Activated CD4-positive, alpha-beta memory T cell treated with anti-CD3 and anti-CD28 coated beads for 36 hours (primary cell): ENCODE results near the gene HOXA4. TPM values are rescaled to one million over a fixed set of nuclear protein-coding genes. Genes with fewer than 3 reads are reported as not detected.

ENCODE experiments used
- CTCF ChIA-PET: fragments of 350-600 bp; sonication (Branson Sonifier 250); formaldehyde crosslinking; loops from one replicate; lab custom pipeline; 2021; ENCODE audit warnings: antibody characterized with exemption, inconsistent platforms; lab: Charles Lee
- POLR2A ChIA-PET: fragments of 350-600 bp; sonication (Branson Sonifier 250); formaldehyde crosslinking; loops from one replicate; lab custom pipeline; 2021; ENCODE audit warnings: antibody characterized with exemption; lab: Charles Lee
- DNase-seq: peaks from one replicate; pipeline ENCODE4 v3.0.0-alpha.2; 2020
- H3K27ac Mint-ChIP-seq: one replicate; pipeline ENCODE4 v1.8.0; 2021; ENCODE audit warnings: mixed read lengths
- H3K27me3 Mint-ChIP-seq: one replicate; pipeline ENCODE4 v1.8.0; 2021; ENCODE audit warnings: mixed read lengths
- H3K36me3 Mint-ChIP-seq: one replicate; pipeline ENCODE4 v1.8.0; 2021; ENCODE audit warnings: mixed read lengths
- H3K4me1 Mint-ChIP-seq: one replicate; pipeline ENCODE4 v1.8.0; 2021; ENCODE audit warnings: low read depth, mixed read lengths
- H3K4me3 Mint-ChIP-seq: one replicate; pipeline ENCODE4 v1.8.0; 2021; ENCODE audit warnings: mild to moderate bottlenecking, mixed read lengths
- H3K9me3 Mint-ChIP-seq: one replicate; pipeline ENCODE4 v1.8.0; 2021; ENCODE audit warnings: mixed read lengths
- intact Hi-C: fragments of 100-400 bp; cut with micrococcal nuclease; formaldehyde crosslinking; loops from one replicate; pipeline ENCODE4 v1.15.1; 2023
- total RNA-seq, 2 experiments: library from RNA; stranded (reverse); gene quantifications; one replicate each; pipeline ENCODE4 v1.2.3, GENCODE V29; 2021

The HOXA4 gene
- total RNA-seq, 2 experiments from 2014 or later = not detected

DNA sequence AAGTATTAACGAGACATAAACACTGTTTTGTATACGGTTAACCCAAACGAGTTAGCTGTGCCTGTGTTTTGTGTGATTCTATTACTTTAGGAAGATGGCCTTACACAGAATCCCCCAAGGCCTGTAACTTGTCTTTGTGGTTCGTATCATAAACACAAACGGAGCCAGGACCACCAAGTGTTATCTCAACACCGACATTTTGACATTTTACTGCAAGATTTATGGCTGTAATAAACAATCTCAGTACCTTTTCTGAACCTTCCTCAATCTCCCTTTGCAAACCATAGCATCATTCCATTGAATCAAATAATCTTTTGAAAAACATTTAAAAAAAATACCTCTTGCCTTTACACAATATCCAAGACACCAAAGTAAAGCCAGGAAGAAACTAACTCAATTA lies 2.4 kb upstream of the HOXA4 start:
- intact Hi-C loops = no loop called here
- Mint-ChIP-seq H3K27ac (no peak overlapping the region), H3K4me1 (peaks cover 17% of the 10 kb centered on the region), H3K36me3 (no peaks in the 10 kb centered on the region), H3K27me3 (peaks cover 55% of the 10 kb centered on the region), H3K4me3 (no peak overlapping the region), H3K9me3 (no peaks in the 10 kb centered on the region)
- DNase-seq = no peak
- CTCF ChIA-PET = no interaction called here
- POLR2A ChIA-PET = no interaction called here

DNA sequence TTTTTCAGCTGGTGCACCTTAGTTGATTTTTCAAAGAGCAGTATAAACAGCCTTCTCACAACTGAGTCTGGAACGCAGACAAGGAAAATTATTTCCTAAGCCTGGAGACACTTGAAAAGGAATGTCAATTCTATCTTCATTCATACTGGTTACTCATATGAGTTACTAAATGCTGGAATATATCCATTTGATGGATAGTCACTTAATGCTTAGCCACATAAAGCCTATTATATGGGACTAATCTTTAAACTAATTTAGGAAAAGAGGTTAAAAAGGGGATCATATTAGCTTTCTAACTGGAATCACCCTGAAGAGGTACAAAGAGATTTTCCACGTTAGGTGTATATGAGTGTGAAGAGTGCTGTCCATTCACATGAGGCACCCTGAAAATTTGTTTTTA lies 1.7 kb upstream of the HOXA4 start:
- Mint-ChIP-seq H3K36me3 (no peaks in the 10 kb centered on the region), H3K27me3 (peaks cover 56% of the 10 kb centered on the region), H3K9me3 (no peaks in the 10 kb centered on the region), H3K4me3 (no peak overlapping the region), H3K4me1 (peaks cover 17% of the 10 kb centered on the region), H3K27ac (no peak overlapping the region)
- POLR2A ChIA-PET = no interaction called here
- no peak for DNase-seq
- intact Hi-C loops = no loop called here
- CTCF ChIA-PET = no interaction called here

DNA sequence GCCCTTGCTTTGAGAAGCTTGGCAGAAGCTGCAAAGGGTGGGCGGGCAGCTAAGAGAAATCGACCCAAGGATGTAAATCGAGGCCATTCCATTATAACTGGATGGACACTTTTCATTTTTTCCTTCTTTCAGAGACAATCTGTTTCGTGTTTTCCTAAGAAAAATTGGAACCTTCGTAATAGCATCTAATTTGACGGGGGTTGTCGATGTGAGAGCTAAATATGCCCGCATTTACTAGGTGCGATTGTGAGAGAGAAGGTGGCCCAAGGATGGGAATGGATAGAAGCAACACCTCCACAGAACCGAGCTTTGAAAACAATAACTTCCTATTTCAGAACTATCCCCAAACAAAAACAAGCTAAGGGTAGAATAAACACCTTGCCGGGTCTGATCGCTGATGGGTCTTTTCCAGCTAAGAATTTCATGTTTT lies 848 bp upstream of the HOXA4 start:
- Mint-ChIP-seq H3K27ac (no peak overlapping the region), H3K4me1 (peaks cover 17% of the 10 kb centered on the region), H3K9me3 (no peaks in the 10 kb centered on the region), H3K27me3 (peaks cover 58% of the 10 kb centered on the region), H3K4me3 (no peak overlapping the region), H3K36me3 (no peaks in the 10 kb centered on the region)
- DNase-seq = no peak
- intact Hi-C loops = no loop called here
- ChIA-PET CTCF (interaction anchor here (1.5 kb wide), 1 partner anchor 30 kb away, joined by 5 read pairs; no protein-coding TSS in a partner anchor), POLR2A (no interaction called here)

DNA sequence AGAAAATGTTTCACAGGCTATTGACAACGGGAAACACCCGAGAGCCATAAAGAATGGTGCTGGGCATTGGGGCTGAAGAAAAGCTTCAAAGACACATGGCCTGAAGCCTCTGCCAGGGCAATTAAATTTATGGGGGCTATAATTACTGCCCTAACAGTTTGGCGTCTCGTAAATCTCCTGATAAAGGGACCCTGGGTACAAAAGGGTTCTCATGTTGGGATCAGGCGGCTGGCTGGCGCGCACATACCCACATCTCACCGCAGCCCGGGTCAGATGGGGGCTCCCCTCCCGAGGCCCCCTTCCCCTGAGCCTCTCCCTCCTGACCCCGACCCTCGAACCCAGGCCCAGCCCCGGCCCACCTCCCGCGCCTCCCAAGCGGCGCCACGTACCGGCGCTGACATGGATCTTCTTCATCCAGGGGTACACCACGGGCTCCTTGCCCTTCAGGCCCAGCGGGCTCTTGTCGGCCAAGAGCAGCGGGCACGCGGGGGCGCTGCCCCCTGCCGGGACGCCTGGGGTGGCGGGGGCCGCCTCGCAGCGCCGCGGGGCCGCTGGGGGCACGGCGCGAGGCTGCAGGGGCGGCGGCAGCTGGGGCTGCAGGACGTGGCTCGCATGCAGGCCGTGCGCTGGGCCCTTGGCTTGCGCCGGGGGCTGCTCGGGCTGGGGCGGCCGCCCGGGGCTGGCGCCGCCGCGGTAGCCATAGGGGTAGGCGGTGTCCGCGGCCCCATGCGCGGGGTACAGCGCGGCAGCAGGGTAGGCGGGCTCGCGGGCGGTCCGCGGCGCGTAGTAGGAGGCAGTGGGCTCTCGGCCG lies 623 bp downstream of the HOXA4 start:
- Mint-ChIP-seq H3K36me3 (no peaks in the 10 kb centered on the region), H3K27me3 (peaks cover 54% of the 10 kb centered on the region), H3K4me3 (no peak overlapping the region), H3K27ac (no peak overlapping the region), H3K9me3 (no peaks in the 10 kb centered on the region), H3K4me1 (peaks cover 12% of the 10 kb centered on the region)
- intact Hi-C loops = no loop called here
- ChIA-PET POLR2A (no interaction called here), CTCF (no interaction called here)
- DNase-seq = no peak

DNA sequence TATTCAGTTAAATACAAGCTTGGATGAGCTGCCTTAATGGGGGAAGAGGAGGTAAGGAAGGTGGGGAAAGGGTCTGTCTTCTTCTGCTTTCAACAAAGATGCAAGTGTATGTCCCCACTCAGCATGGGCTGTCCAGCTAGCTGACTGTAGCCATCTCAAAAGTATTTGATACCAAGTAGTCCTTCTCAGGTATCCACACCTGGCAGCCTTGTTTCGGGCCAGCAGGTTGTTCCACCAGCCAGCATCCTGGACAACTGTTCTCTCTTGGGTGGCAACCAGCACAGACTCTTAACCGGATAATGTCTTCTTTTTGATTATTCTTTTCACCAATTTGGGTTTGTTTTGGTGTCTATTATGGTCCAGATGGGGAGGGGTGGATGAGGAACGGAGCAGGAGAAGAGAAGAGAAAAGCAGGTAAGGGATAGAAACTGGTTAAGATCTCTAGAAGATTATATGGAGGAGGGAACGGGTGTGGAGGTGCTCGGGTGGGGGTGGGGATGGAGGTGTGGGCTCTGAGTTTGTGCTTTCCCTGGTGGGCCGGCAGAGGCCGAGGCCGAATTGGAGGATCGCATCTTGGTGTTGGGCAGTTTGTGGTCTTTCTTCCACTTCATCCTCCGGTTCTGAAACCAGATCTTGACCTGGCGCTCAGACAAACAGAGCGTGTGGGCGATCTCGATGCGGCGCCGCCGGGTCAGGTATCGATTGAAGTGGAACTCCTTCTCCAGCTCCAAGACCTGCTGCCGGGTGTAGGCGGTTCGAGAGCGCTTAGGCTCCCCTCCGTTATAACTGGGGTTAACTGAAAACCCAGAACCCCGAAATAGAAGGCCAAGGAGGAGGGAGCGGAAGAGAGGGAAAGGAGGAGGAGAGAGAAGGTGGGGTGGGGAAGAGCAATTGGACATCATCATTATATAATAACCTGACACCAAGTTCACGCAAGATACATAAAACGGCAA lies 1.5 kb downstream of the HOXA4 start:
- CTCF ChIA-PET = no interaction called here
- Mint-ChIP-seq H3K27me3 (peaks cover 55% of the 10 kb centered on the region), H3K9me3 (no peaks in the 10 kb centered on the region), H3K27ac (no peak overlapping the region), H3K4me3 (no peak overlapping the region), H3K4me1 (peaks cover 4% of the 10 kb centered on the region), H3K36me3 (no peaks in the 10 kb centered on the region)
- DNase-seq = no peak
- POLR2A ChIA-PET = no interaction called here
- intact Hi-C loops = no loop called here

DNA sequence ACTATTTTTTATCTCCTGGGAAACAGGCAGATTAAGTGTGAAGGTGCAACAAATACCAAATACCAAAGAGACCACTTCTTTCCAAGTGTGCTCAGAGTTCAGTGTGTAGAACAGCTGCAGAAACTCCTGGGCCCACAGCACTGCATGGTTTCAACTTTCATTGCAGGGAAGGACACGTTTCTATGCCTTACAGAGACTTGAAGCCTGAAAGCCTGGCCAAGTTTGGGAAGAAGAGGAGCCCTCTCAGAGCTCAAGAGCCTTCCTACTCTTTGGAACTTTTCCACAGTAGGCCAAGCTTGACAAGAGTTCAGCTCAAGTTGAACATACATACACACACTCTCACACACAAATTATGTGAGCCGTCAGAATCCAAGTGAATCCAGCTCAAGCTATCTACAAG lies 2.5 kb downstream of the HOXA4 start:
- ChIA-PET CTCF (no interaction called here), POLR2A (no interaction called here)
- no peak overlapping the region for H3K4me3 Mint-ChIP-seq
- H3K36me3 Mint-ChIP-seq = no peaks in the 10 kb centered on the region
- DNase-seq = no peak
- H3K9me3 Mint-ChIP-seq = no peaks in the 10 kb centered on the region
- H3K27me3 Mint-ChIP-seq = peaks cover 51% of the 10 kb centered on the region
- no peaks in the 10 kb centered on the region for H3K4me1 Mint-ChIP-seq
- no peak overlapping the region for H3K27ac Mint-ChIP-seq
- intact Hi-C loops = no loop called here

DNA sequence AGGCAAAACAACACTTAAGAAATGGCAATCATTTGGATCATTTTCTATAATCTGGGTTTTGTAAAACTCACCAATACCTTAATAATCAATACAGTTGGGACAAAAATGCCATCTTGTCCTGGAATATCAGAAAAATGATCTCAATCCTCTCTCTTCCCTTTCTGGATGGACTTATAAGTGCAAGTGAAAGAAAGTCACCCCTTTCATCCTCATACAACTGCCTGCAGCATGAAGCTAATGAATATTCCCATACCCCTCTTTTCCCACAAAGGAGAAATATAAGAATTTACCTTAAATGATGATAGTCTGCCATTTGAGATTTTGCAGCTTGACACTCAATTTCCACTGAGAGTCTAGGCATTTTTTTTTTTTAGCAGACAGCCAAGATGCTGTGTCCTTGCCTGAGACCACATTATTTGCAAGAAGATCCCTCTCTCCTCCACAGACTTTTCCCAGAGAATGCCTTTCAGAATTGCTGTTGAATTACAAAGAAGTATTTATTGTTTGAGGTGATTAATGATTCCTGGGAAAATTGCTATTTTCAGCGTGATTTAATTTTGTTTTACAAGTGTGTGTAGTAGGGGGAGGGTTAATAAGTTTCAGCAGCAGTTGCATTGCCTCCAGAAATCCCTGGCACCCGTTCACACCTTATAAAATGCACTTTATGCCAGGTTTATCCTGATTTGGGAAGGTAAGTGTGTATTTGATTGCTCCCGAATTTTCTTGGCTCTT lies 3.8 kb downstream of the HOXA4 start:
- no peaks in the 10 kb centered on the region for H3K36me3 Mint-ChIP-seq
- ChIA-PET CTCF (no interaction called here), POLR2A (interaction anchor here (0.6 kb wide), 1 partner anchor 478 kb away, joined by 5 read pairs; no protein-coding TSS in a partner anchor)
- DNase-seq = no peak
- H3K27ac Mint-ChIP-seq = no peak overlapping the region
- no peaks in the 10 kb centered on the region for H3K9me3 Mint-ChIP-seq
- no peaks in the 10 kb centered on the region for H3K4me1 Mint-ChIP-seq
- no peak overlapping the region for H3K4me3 Mint-ChIP-seq
- H3K27me3 Mint-ChIP-seq = peaks cover 42% of the 10 kb centered on the region
- intact Hi-C loops = no loop called here

DNA sequence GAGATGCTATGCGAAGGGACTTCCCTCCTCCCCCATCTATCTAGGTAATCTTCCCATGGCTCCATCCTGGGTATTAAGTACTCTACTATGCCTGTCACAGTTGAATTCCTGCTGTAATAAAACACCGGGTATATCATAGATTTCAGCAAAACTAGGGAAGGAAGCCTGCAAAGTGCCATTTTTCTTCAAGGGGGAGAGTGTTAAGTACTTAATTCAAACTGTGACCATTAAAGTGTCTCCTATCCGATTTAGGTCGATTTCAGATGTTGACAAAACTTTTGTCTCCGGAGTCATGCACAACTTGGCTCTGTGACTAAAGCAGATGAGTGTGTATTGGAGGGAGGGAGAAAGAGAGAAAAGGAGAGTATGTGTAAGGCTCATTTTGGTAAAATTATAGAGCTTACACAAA lies 4.6 kb downstream of the HOXA4 start:
- Mint-ChIP-seq H3K27me3 (peaks cover 35% of the 10 kb centered on the region), H3K27ac (no peak overlapping the region), H3K4me1 (no peaks in the 10 kb centered on the region), H3K36me3 (no peaks in the 10 kb centered on the region), H3K4me3 (no peak overlapping the region), H3K9me3 (no peaks in the 10 kb centered on the region)
- CTCF ChIA-PET = no interaction called here
- intact Hi-C loops = no loop called here
- POLR2A ChIA-PET = no interaction called here
- DNase-seq = no peak

DNA sequence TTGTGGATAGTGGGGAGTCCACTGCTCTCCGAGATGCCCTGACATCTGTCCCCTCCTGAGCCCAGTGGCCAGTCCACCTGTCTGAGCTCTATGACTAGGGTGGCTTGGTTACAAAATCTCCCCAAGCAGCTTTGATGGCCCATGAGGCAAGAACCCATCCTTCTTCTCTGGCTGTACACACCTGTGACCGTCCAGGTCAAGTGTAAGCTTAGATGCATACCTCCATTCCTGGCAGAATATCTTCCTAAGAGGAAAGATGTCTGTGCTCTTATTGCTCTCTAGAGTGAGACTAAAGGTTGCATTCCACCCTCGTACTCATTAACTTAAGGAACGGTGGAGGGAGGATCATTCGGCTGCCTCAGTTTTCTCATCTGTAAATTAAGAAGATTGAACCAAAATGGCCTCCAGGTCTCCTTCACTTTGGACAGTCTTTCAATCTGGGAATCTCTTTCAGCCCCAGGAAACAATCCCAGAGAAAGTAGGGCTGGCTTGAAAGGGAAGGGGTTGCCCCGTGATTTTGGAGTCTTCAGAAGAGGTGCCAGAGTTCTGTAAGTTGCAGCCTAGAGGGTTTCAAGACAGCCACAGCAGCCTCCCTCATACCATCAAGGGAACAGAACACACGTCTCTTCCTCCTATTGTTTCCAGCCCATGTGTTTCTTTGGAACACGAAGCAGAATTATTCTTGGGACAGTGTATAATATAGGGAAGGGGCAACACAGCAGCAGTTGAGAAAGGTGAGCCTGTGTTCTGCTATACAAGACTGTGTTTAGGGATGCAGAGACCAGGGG lies 5.5 kb downstream of the HOXA4 start:
- H3K4me1 Mint-ChIP-seq = no peaks in the 10 kb centered on the region
- no peak overlapping the region for H3K27ac Mint-ChIP-seq
- H3K36me3 Mint-ChIP-seq = no peaks in the 10 kb centered on the region
- CTCF ChIA-PET = no interaction called here
- H3K4me3 Mint-ChIP-seq = no peak overlapping the region
- H3K9me3 Mint-ChIP-seq = no peaks in the 10 kb centered on the region
- DNase-seq = no peak
- intact Hi-C loops = no loop called here
- peaks cover 35% of the 10 kb centered on the region for H3K27me3 Mint-ChIP-seq
- POLR2A ChIA-PET = no interaction called here

DNA sequence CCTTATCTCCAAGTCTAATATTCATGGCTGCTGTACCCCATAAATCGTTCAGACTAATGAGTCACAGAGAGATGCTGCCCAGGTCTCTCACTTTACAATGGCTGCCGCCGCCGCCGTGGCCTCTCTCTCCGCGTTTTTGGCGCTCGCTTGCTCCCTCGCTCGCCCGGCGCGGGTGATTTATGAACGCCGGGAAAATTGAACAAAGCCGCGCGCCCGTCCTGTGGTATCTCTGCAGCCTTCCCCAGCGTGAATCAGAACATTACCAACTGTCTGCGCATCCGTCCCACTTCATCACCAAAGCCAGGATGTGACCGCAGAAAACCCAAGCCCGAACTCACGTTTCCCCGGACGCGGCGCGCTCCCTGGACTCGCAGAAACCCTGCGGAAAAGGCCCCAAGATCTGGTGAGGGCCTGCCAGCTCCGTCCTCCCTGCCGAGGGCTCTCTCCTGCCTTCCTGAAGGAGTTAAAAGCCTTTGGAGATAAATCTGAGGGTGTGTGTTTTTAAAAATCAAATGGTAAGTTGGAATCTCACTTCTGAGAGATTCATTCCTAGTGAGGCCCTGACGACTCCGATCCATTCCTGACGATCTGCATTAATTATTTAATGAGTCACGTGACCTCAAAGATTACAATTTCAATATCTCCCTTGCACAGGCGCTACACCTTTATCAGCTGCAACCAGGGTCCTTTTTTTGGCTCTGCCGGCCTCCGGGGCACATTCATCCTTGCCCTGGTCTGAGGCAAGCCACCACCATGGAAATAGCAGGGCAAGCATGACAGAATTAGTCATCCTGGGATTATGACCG lies 6.3 kb downstream of the HOXA4 start:
- Mint-ChIP-seq H3K4me3 (no peak overlapping the region), H3K9me3 (no peaks in the 10 kb centered on the region), H3K36me3 (no peaks in the 10 kb centered on the region), H3K27ac (no peak overlapping the region), H3K4me1 (no peaks in the 10 kb centered on the region), H3K27me3 (peaks cover 35% of the 10 kb centered on the region)
- intact Hi-C loops = no loop called here
- no peak for DNase-seq
- POLR2A ChIA-PET = no interaction called here
- CTCF ChIA-PET = no interaction called here

DNA sequence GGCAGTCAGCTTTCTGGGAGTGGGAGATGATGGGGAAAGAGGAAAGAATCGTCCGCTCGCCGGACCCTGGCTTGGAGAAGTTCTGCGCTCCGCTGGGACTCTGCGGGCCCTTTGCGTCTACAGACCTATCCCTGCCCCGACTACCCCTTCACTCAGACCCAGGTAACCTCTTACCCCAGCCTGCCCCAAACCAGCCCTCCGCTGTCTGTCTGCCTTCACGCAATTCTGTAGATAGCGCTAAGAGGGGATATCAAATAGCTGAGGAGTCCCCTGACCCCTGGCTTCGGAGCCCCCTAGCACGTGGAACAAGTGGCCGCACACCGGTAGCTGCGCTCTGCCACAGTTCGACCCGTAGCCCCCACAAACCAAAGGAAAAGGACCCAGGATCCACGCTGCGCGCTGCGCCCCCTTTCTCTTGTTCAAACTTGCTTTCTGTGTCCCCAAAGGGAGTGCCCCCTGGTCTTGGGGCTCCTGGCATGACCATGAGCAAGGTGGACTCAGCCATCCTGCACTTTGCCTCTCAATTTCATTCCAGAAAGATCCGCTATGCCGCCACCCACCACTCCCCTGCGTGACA lies 7.0 kb downstream of the HOXA4 start:
- intact Hi-C loops = no loop called here
- no peaks in the 10 kb centered on the region for H3K4me1 Mint-ChIP-seq
- peaks cover 35% of the 10 kb centered on the region for H3K27me3 Mint-ChIP-seq
- no peak overlapping the region for H3K27ac Mint-ChIP-seq
- no peaks in the 10 kb centered on the region for H3K36me3 Mint-ChIP-seq
- no peak overlapping the region for H3K4me3 Mint-ChIP-seq
- ChIA-PET POLR2A (no interaction called here), CTCF (no interaction called here)
- no peaks in the 10 kb centered on the region for H3K9me3 Mint-ChIP-seq
- no peak for DNase-seq
